ENCODE measurements around the gene RAD18. TPM values are rescaled to one million over a fixed set of nuclear protein-coding genes. Genes with fewer than 3 reads are reported as not detected.

RAD18 gene
- total and polyA plus RNA-seq, 8 donors = 1.4 to 87.9 (median 4.6) TPM

DNA sequence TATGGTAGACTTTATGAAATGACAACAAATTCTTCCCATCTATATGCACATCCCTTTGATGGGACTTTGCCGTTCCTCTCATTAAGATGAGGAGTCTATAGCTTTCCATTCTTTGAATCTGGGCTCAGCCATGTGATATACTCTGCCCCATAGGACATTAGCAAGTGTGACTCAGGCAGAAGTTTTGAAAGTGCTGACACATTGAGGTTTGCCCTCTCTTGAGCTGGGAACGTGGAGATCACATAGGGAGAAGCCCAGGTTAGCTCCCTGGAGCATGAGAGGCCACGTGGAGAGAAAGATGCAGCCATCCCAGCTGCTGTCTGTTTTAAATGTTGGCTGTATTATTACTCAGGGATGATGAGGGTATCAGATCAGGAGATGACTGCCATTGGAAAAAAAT lies 126.1 kb downstream of the RAD18 start:
- no peak for DNase-seq
- Histone ChIP-seq H3K27me3 (no peaks in the 10 kb centered on the region), H3K36me3 (no peaks in the 10 kb centered on the region), H3K9me3 (no peaks in the 10 kb centered on the region), H3K4me1 (no peaks in the 10 kb centered on the region), H3K4me3 (no peak overlapping the region), H3K27ac (no peak overlapping the region)
- whole genome bisulfite sequencing, 5 donors = 68 to 84% (median 73%) methylated on average over 3 of the region's 3 CpGs
- intact Hi-C loops (cut with DNase I; ENCODE audit: low total_unique reads) = no loop called here
- TF ChIP-seq POLR2AphosphoS5 (IDR thresholded peaks at IDR 0.05) (no peak), POLR2A (IDR thresholded peaks at IDR 0.05) (no peak), EP300 (IDR thresholded peaks at IDR 0.05) (no peak)
- TF ChIP-seq, protein P1, sequence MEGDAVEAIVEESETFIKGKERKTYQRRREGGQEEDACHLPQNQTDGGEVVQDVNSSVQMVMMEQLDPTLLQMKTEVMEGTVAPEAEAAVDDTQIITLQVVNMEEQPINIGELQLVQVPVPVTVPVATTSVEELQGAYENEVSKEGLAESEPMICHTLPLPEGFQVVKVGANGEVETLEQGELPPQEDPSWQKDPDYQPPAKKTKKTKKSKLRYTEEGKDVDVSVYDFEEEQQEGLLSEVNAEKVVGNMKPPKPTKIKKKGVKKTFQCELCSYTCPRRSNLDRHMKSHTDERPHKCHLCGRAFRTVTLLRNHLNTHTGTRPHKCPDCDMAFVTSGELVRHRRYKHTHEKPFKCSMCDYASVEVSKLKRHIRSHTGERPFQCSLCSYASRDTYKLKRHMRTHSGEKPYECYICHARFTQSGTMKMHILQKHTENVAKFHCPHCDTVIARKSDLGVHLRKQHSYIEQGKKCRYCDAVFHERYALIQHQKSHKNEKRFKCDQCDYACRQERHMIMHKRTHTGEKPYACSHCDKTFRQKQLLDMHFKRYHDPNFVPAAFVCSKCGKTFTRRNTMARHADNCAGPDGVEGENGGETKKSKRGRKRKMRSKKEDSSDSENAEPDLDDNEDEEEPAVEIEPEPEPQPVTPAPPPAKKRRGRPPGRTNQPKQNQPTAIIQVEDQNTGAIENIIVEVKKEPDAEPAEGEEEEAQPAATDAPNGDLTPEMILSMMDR (IDR thresholded peaks at IDR 0.05) = no peak

DNA sequence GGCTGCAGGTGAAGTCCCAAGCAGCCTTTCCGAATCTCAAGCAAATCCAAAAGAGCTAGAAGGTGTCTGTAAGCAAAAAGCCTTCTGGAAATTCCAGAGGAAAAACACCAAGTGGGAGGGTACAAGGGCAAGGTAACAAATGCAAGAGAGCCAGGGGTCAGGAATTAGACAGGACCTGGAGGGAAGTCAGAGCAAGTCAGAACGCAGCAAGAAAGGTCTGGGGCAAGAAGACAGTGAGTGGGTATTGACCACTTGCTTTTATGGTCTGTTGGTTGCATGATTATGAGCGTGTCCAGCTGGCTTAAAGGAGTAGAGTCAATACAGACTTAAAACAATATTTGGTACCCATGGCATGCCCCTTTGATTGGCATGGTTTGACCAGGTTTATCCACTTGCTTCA lies 127.2 kb downstream of the RAD18 start:
- H3K4me3 ChIP-seq = no peak overlapping the region
- WGBS, 5 donors = 84 to 91% (median 86%) methylated on average over 3 of the region's 3 CpGs
- H3K27me3 ChIP-seq = no peaks in the 10 kb centered on the region
- intact Hi-C loops (cut with DNase I; ENCODE audit: low total_unique reads) = no loop called here
- H3K9me3 ChIP-seq = no peaks in the 10 kb centered on the region
- no peak for TF ChIP-seq EP300 (IDR thresholded peaks at IDR 0.05)
- no peak for TF ChIP-seq POLR2AphosphoS5 (IDR thresholded peaks at IDR 0.05)
- TF ChIP-seq POLR2A (IDR thresholded peaks at IDR 0.05) = no peak
- TF ChIP-seq, protein P1 (IDR thresholded peaks at IDR 0.05) = no peak
- no peak for DNase-seq
- H3K36me3 ChIP-seq = no peaks in the 10 kb centered on the region
- no peak overlapping the region for H3K27ac ChIP-seq
- no peaks in the 10 kb centered on the region for H3K4me1 ChIP-seq

DNA sequence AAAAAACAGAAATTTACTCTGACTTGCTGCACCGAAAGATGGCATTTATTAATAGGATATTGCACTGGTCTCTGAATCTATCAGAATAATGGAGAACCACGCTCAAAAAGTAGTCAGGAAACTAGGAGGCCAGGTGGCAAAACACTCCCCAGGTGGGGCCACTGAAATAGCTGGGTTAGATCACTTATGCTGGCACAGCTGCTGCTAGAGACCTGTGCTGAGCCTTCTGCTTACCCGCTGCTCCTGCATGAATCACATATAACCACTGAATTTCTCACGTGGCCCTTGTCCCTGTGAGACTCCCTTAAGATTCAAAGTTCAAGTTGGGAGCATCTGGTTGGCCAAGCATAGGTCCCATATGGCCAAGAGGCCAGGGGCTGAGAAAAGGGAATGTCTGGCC lies 127.9 kb downstream of the RAD18 start:
- H3K9me3 ChIP-seq = no peaks in the 10 kb centered on the region
- no peaks in the 10 kb centered on the region for H3K27me3 ChIP-seq
- H3K36me3 ChIP-seq = no peaks in the 10 kb centered on the region
- H3K4me3 ChIP-seq = no peak overlapping the region
- no peaks in the 10 kb centered on the region for H3K4me1 ChIP-seq
- no peak overlapping the region for H3K27ac ChIP-seq
- DNase-seq = no peak
- intact Hi-C loops (cut with DNase I; ENCODE audit: low total_unique reads) = no loop called here
- WGBS, 5 donors = 68 to 79% (median 77%) methylated on average over 4 of the region's 4 CpGs
- TF ChIP-seq, protein P1 (IDR thresholded peaks at IDR 0.05) = no peak
- TF ChIP-seq POLR2AphosphoS5 (IDR thresholded peaks at IDR 0.05) (no peak), EP300 (IDR thresholded peaks at IDR 0.05) (no peak), POLR2A (IDR thresholded peaks at IDR 0.05) (no peak)

GRCh38 chr3:8834974-8835373 lies 128.3 kb downstream of the RAD18 start:
- H3K36me3 ChIP-seq = no peaks in the 10 kb centered on the region

More at GRCh38 chr3:8834974-8835373, 128.3 kb downstream of the RAD18 start:
- Histone ChIP-seq H3K27ac (no peak overlapping the region), H3K27me3 (no peaks in the 10 kb centered on the region), H3K4me3 (no peak overlapping the region), H3K9me3 (no peaks in the 10 kb centered on the region), H3K4me1 (no peaks in the 10 kb centered on the region)
- intact Hi-C loops (cut with DNase I; ENCODE audit: low total_unique reads) = no loop called here
- TF ChIP-seq POLR2A (IDR thresholded peaks at IDR 0.05) (no peak), POLR2AphosphoS5 (IDR thresholded peaks at IDR 0.05) (no peak), EP300 (IDR thresholded peaks at IDR 0.05) (no peak)
- TF ChIP-seq, protein P1 (IDR thresholded peaks at IDR 0.05) = no peak
- 78 to 90% (median 87%) methylated on average over 6 of the region's 6 CpGs for WGBS, 5 donors
- DNase-seq = no peak
